ENCODE results near the gene MVK.

DNA sequence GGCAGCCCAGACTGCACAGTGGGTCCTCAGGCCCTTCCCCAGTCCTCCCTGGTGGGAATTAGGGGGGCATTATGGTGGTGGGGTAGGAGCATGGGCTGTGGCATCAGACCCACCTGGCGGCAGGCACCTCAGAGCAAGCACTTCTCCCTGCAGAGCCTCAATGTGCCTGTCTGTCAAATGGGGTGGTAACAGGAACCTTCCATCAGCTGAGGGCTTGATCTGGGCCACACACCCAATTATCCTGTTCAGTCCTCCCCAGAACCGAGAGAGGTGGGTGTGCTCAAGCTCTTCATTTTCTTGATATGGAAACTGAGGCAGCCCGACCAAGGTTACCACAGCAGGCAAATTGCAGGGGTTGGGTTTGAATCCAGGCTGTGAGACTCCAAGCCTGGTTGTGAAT, 38.4 kb downstream of the MVK start:
- TF ChIP-seq CTCF (IDR thresholded peaks at IDR 0.05) (no peak), EP300 (IDR thresholded peaks at IDR 0.05; ENCODE audit: low read depth) (no peak)
